H1 (cell line): ENCODE data around the gene PRRT4.

Source experiments
- EZH2 ChIP-seq: fragments of 200-600 bp; sonication (generic); IDR thresholded peaks from 2 replicates; pipeline ENCODE4 v1.7.1; 2012; ENCODE audit warnings: low read depth, mild to moderate bottlenecking, moderate library complexity, low read length, inconsistent platforms; ENCODE audit not compliant: severe bottlenecking
- GABPA ChIP-seq: IDR thresholded peaks from 2 replicates; pipeline ENCODE4 v1.6.1; 2011; ENCODE audit warnings: mild to moderate bottlenecking, low read length, moderate library complexity, borderline replicate concordance; ENCODE audit not compliant: insufficient read depth
- MAFK ChIP-seq: IDR thresholded peaks from 2 replicates; pipeline ENCODE4 v1.6.1; 2012; ENCODE audit warnings: low read depth, mild to moderate bottlenecking, improper control_type of control experiment, low read length
- SP1 ChIP-seq: IDR thresholded peaks from 2 replicates; pipeline ENCODE4 v1.6.1; 2011; ENCODE audit warnings: low read depth, low read length
- TF ChIP-seq, protein P1 (sequence below), 3 experiments: IDR thresholded peaks; 1 replicate in 2 of 3; 2 replicates in 1 of 3; pipeline versions ENCODE4 v1.5.1 to v1.6.1; 2011; ENCODE audit warnings: low read length in 3 of 3, mild to moderate bottlenecking in 3 of 3, inconsistent platforms in 2 of 3, low read depth in 1 of 3, moderate library complexity in 1 of 3; ENCODE audit not compliant: insufficient read depth in 1 of 3; ENCODE audit errors: control extremely low read depth in 1 of 3
- TF ChIP-seq, protein P2 (sequence below): IDR thresholded peaks from 2 replicates; pipeline ENCODE4 v1.6.1; 2012; ENCODE audit warnings: inconsistent platforms

DNA sequence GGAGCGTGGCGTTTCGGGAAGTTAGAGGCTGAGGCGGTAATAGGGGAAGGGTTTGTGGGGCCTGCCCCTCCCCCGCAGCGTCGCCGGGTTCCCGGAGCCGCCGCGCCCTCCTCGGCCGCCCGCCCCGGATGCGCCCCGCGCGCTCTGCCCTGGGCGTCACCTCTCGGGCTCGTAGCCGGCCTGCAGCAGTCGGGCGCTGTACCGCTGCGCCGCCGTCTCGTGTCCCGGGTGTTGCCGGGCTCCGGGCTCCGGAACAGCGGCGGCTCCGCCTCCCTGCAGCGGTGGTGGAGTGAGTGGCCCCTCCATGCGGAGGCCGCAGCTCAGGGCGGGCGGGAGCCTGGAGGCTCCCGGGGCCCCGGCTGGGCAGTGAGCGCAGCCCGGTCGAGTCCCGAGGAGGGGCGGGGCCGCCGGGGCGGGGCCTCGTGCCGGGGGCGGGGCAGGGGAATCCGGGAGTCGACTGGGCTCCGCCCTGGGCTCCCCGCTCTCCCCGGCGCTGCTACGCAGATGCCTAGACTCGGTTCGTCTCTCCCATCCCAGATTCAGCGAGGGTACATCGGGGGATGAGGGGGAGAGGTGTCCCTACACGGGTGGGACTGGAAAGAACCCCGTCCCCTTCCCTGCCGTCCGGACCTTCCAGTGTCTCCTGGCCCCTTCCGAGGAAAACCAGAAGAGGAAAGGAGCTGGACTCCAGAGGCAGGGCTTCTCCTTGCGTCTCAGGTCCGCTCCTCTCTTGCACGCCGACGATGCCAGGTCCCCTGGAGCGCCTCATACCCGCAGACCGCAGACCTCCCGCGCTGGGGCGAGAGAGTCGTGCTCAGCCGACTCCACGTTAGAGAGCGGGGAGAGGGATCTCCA, 48.3 kb upstream of the PRRT4 start, which contains the start of gene IMPDH1:
- TF ChIP-seq MAFK (no peak), SP1 (no peak), GABPA (0 out of 2 replicates have a peak, but pooled peaks have one; percentile 17), EZH2 (no peak)
- TF ChIP-seq, protein P1, sequence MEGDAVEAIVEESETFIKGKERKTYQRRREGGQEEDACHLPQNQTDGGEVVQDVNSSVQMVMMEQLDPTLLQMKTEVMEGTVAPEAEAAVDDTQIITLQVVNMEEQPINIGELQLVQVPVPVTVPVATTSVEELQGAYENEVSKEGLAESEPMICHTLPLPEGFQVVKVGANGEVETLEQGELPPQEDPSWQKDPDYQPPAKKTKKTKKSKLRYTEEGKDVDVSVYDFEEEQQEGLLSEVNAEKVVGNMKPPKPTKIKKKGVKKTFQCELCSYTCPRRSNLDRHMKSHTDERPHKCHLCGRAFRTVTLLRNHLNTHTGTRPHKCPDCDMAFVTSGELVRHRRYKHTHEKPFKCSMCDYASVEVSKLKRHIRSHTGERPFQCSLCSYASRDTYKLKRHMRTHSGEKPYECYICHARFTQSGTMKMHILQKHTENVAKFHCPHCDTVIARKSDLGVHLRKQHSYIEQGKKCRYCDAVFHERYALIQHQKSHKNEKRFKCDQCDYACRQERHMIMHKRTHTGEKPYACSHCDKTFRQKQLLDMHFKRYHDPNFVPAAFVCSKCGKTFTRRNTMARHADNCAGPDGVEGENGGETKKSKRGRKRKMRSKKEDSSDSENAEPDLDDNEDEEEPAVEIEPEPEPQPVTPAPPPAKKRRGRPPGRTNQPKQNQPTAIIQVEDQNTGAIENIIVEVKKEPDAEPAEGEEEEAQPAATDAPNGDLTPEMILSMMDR (IDR thresholded peaks at IDR 0.05; ENCODE audit: control extremely low read depth in 1 of 3, insufficient read depth in 1 of 3, low read depth in 1 of 3, low read length in 3 of 3) = no peak
- TF ChIP-seq, protein P2, sequence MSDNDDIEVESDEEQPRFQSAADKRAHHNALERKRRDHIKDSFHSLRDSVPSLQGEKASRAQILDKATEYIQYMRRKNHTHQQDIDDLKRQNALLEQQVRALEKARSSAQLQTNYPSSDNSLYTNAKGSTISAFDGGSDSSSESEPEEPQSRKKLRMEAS = no peak; the same call in 1 of the 2 replicates
